Endothelial cell of umbilical vein (primary cell): Measurements from ENCODE around the gene ANKHD1. TPM values are rescaled to one million over a fixed set of nuclear protein-coding genes. Genes with fewer than 3 reads are reported as not detected.

ENCODE experiments used
- BruUV-seq: library from RNA; stranded (reverse); fragments of 400-500 nt; replicated peaks from 2 replicates; lab custom pipeline; 2021; lab: Mats Ljungman, UMichigan
- CTCF ChIA-PET: fragments of 300-600, 350-600 bp; sonication (Branson Sonifier 250); formaldehyde crosslinking; loops from one replicate; lab custom pipeline; 2021; ENCODE audit warnings: antibody characterized with exemption, inconsistent platforms; lab: Charles Lee
- POLR2A ChIA-PET: fragments of 300-600, 350-600 bp; sonication (Branson Sonifier 250); formaldehyde crosslinking; loops from one replicate; lab custom pipeline; 2021; ENCODE audit warnings: antibody characterized with exemption, inconsistent platforms; lab: Charles Lee
- DNase-seq: peaks from one replicate; pipeline ENCODE4 v3.0.0-alpha.2; 2011; ENCODE audit warnings: low read depth, low spot score
- FAIRE-seq: peaks from 2 replicates; lab custom pipeline; 2011; peaks lifted over from hg19 to GRCh38; lab: Jason Lieb, UNC
- H2AFZ ChIP-seq: 2 replicates; pipeline ENCODE4 v1.6.0; 2012; ENCODE audit warnings: low read depth, low read length, control low read depth, inconsistent platforms
- H3K27ac ChIP-seq: 2 replicates; pipeline ENCODE4 v1.5.1; 2011; ENCODE audit warnings: low read depth, mild to moderate bottlenecking, control low read depth, low read length, moderate library complexity; ENCODE audit not compliant: insufficient read depth
- H3K27me3 ChIP-seq, 2 experiments: 2 replicates each; pipeline versions ENCODE4 v1.6.0 to v1.6.1; 2011; ENCODE audit warnings: low read length in 2 of 2, mixed read lengths in 1 of 2; ENCODE audit not compliant: control insufficient read depth in 2 of 2, insufficient read depth in 2 of 2
- H3K36me3 ChIP-seq, 2 experiments: 2 replicates in 1 of 2; 3 replicates in 1 of 2; pipeline ENCODE4 v1.5.1; 2011; ENCODE audit warnings: low read length in 2 of 2, mild to moderate bottlenecking in 1 of 2, moderate library complexity in 1 of 2; ENCODE audit not compliant: control insufficient read depth in 2 of 2, insufficient read depth in 2 of 2; ENCODE audit errors: extremely low read depth in 1 of 2
- H3K4me1 ChIP-seq: 3 replicates; pipeline ENCODE4 v1.5.1; 2011; ENCODE audit warnings: mild to moderate bottlenecking, low read length; ENCODE audit not compliant: control insufficient read depth, insufficient read depth; ENCODE audit errors: extremely low read depth
- H3K4me2 ChIP-seq: 2 replicates; pipeline ENCODE4 v1.6.1; 2011; ENCODE audit warnings: low read length, control low read depth, mixed read lengths; ENCODE audit not compliant: insufficient read depth
- H3K4me3 ChIP-seq, 3 experiments: fragments of 200-600 bp in 1 of 3; sonication (generic), shearing (Covaris generic) in 1 of 3; replicated peaks in 1 of 3; 2 replicates each; pipeline ENCODE4 v1.5.1; 2011 to 2016; ENCODE audit warnings: control low read depth in 3 of 3, low read length in 3 of 3, mild to moderate bottlenecking in 2 of 3, inconsistent platforms in 1 of 3, low read depth in 1 of 3, moderate library complexity in 1 of 3; ENCODE audit not compliant: insufficient read depth in 1 of 3
- H3K79me2 ChIP-seq: 2 replicates; pipeline ENCODE4 v1.6.0; 2012; ENCODE audit warnings: low read length, inconsistent platforms; ENCODE audit not compliant: control insufficient read depth, insufficient read depth
- H3K9ac ChIP-seq: replicated peaks from 2 replicates; pipeline ENCODE3; 2011; ENCODE audit warnings: low read length, control low read depth; ENCODE audit not compliant: insufficient read depth; ENCODE audit errors: extremely low read depth
- H3K9me1 ChIP-seq: replicated peaks from 3 replicates; pipeline ENCODE4 v1.6.0; 2011; ENCODE audit warnings: mild to moderate bottlenecking, low read length; ENCODE audit not compliant: control insufficient read depth, insufficient read depth; ENCODE audit errors: extremely low read depth
- H3K9me3 ChIP-seq: replicated peaks from 2 replicates; pipeline ENCODE4 v1.5.1; 2012; ENCODE audit warnings: low read length, inconsistent platforms; ENCODE audit not compliant: control insufficient read depth, insufficient read depth
- H4K20me1 ChIP-seq: replicated peaks from 2 replicates; pipeline ENCODE3; 2011; ENCODE audit warnings: mild to moderate bottlenecking, low read length; ENCODE audit not compliant: control insufficient read depth, insufficient read depth; ENCODE audit errors: extremely low read depth
- EZH2 ChIP-seq: IDR thresholded peaks from 2 replicates; pipeline ENCODE4 v1.6.1; 2012; ENCODE audit warnings: borderline replicate concordance, low read depth, mild to moderate bottlenecking, moderate library complexity, low read length, inconsistent platforms; ENCODE audit not compliant: severe bottlenecking
- FOS ChIP-seq: IDR thresholded peaks from 2 replicates; pipeline ENCODE4 v1.6.1; 2011; ENCODE audit warnings: mild to moderate bottlenecking, low read length, moderate library complexity, borderline replicate concordance; ENCODE audit not compliant: insufficient read depth
- GATA2 ChIP-seq: IDR thresholded peaks from 2 replicates; pipeline ENCODE4 v1.7.0; 2011; ENCODE audit warnings: low read depth, mild to moderate bottlenecking, moderate library complexity, mixed read lengths, low read length; ENCODE audit not compliant: insufficient read length, insufficient read depth
- MYC ChIP-seq: IDR thresholded peaks from one replicate; pipeline ENCODE4 v1.6.1; 2011; ENCODE audit warnings: mild to moderate bottlenecking, low read depth, low read length
- POLR2A ChIP-seq: IDR thresholded peaks from 2 replicates; pipeline ENCODE4 v1.6.1; 2012; ENCODE audit warnings: low read depth, mild to moderate bottlenecking, control low read depth, low read length
- POLR2AphosphoS5 ChIP-seq: IDR thresholded peaks from 2 replicates; pipeline ENCODE4 v1.6.1; 2012; ENCODE audit warnings: low read depth, mild to moderate bottlenecking, control low read depth, low read length, moderate library complexity; ENCODE audit not compliant: insufficient read depth
- dilution Hi-C: fragments of 300-500 bp; cut with MboI; formaldehyde crosslinking; loops from one replicate; pipeline ENCODE4 v1.15.0; 2019; ENCODE audit warnings: low sequenced_read_pairs; ENCODE audit not compliant: extremely low pct_ligation_motif_present
- intact Hi-C: fragments of 100-400 bp; cut with micrococcal nuclease; formaldehyde crosslinking; loops from one replicate; pipeline ENCODE4 v1.10.0; 2022
- polyA plus RNA-seq, 4 experiments: library from polyadenylated mRNA; depleted of rRNA in 3 of 4; stranded (reverse) in 3 of 4; unstranded in 1 of 4; fragments of >200 nt; gene quantifications; 2 replicates each; pipeline versions ENCODE4 v1.2.1 to v1.2.3, GENCODE V29; 2011 to 2012; ENCODE audit warnings: missing spikeins in 1 of 4
- total RNA-seq: library from RNA; stranded (reverse); gene quantifications from 2 replicates; pipeline ENCODE4 v1.2.3, GENCODE V29; 2021
- TF ChIP-seq, protein P1 (sequence below), 2 donors: IDR thresholded peaks; 1 replicate in 1 of 2; 2 replicates in 1 of 2; pipeline ENCODE4 v1.5.1; 2011; ENCODE audit warnings: low read length in 2 of 2, mild to moderate bottlenecking in 2 of 2, moderate library complexity in 2 of 2, control low read depth in 1 of 2, inconsistent platforms in 1 of 2, low read depth in 1 of 2; ENCODE audit not compliant: insufficient read depth in 1 of 2; ENCODE audit errors: extremely low read depth in 1 of 2
- TF ChIP-seq, protein P2 (sequence below): IDR thresholded peaks from 2 replicates; pipeline ENCODE4 v1.6.1; 2011; ENCODE audit not compliant: insufficient read depth, insufficient read length

ANKHD1 gene
- total and polyA plus RNA-seq, 2 donors (not counting 3 experiments of a cell fraction or from before 2014, with no cell fraction given): 56.1 to 87.0 TPM

DNA sequence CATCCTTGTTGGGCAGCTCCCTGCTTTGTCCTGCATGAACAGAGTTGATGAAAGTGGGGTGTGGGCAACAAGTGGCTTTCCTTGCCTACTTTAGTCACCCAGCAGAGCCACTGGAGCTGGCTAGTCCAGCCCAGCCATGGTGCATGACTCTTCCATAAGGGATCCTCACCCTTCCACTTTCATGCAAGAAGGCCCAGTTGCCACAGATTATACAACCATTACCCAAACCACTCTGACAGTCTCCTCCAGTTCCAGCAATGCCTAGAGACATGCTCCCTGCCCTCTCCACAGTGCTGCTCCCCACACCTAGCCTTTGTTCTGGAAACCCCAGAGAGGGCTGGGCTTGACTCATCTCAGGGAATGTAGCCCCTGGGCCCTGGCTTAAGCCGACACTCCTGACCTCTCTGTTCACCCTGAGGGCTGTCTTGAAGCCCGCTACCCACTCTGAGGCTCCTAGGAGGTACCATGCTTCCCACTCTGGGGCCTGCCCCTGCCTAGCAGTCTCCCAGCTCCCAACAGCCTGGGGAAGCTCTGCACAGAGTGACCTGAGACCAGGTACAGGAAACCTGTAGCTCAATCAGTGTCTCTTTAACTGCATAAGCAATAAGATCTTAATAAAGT is 166.9 kb downstream of the ANKHD1 start:
- FAIRE-seq (no peak), DNase-seq (no peak)
- dilution Hi-C loops: no loop called here
- Histone ChIP-seq H3K27me3 (no peaks in the 10 kb centered on the region), H3K36me3 (peaks cover 3 to 24% of the 10 kb centered on the region in 2 experiments), H3K27ac (no peak overlapping the region), H4K20me1 (no peaks in the 10 kb centered on the region), H3K9me3 (no peaks in the 10 kb centered on the region), H3K4me1 (peaks cover 8% of the 10 kb centered on the region), H3K9ac (no peak overlapping the region), H3K4me3 (no peak overlapping the region), H3K79me2 (peaks cover 9% of the 10 kb centered on the region), H2AFZ (no peak overlapping the region), H3K9me1 (no peaks in the 10 kb centered on the region), H3K4me2 (no peak overlapping the region)
- BruUV-seq: no TSS peak
- intact Hi-C loops: no loop called here
- CTCF ChIA-PET: no interaction called here
- POLR2A ChIA-PET: interaction anchor here (0.7 kb wide), 1 partner anchor 181 kb away, joined by 5 read pairs; no protein-coding TSS in a partner anchor
- TF ChIP-seq FOS (no peak), GATA2 (no peak), POLR2A (no peak), EZH2 (no peak), MYC (no peak), POLR2AphosphoS5 (no peak)
- TF ChIP-seq, protein P1, sequence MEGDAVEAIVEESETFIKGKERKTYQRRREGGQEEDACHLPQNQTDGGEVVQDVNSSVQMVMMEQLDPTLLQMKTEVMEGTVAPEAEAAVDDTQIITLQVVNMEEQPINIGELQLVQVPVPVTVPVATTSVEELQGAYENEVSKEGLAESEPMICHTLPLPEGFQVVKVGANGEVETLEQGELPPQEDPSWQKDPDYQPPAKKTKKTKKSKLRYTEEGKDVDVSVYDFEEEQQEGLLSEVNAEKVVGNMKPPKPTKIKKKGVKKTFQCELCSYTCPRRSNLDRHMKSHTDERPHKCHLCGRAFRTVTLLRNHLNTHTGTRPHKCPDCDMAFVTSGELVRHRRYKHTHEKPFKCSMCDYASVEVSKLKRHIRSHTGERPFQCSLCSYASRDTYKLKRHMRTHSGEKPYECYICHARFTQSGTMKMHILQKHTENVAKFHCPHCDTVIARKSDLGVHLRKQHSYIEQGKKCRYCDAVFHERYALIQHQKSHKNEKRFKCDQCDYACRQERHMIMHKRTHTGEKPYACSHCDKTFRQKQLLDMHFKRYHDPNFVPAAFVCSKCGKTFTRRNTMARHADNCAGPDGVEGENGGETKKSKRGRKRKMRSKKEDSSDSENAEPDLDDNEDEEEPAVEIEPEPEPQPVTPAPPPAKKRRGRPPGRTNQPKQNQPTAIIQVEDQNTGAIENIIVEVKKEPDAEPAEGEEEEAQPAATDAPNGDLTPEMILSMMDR (IDR thresholded peaks at IDR 0.05; ENCODE audit: extremely low read depth in 1 of 2, insufficient read depth in 1 of 2, low read depth in 1 of 2, low read length in 2 of 2): no peak
- TF ChIP-seq, protein P2, sequence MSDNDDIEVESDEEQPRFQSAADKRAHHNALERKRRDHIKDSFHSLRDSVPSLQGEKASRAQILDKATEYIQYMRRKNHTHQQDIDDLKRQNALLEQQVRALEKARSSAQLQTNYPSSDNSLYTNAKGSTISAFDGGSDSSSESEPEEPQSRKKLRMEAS: no peak
